NCI-H748 treated with DMSO at 0.1 percent for 48 hours (cell line): Measurements from ENCODE around the gene RNFT2.

Experiments
- DNase-seq: peaks from one replicate; lab custom pipeline; 2025; lab: John Stamatoyannopoulos, UW

Gene RNFT2

DNA sequence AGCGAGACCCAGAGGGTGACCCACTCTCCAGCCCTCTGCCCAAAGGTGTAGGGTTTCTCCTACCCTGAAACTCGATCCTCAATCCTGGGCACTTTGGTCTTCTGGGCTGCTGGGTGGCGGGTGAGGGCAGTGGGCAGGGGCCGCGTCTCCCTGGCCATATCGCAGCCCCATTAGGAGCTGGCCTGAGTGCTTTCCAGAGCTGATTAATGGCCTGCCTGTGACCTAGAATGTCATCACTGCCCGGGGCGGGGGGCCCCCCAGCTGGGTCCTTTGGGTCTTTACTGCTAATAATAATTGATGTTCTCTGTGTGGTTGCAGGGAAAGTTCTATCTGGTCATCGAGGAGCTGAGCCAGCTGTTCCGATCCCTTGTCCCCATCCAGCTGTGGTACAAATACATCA is 95.4 kb downstream of the RNFT2 start:
- DNase-seq, result no peak

DNA sequence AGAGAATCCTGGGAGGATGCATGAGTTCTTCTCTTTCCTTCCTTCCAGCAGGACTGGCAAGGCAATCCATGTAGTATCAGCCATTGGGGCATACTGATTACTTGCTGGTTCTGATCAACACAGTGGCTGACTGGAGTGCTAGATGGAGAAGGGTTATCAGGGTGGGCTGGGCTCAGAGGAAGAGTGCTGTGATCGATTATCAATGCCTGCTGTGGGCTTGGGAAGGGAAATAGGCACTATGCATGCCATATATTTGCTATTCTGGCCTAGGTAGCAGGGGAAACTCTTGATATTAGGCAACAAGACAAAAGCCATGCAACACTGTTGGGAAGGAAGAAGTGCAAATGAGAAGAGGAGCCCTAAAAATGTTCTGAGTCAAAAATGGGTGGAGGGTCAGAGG is 97.4 kb downstream of the RNFT2 start:
- no peak for DNase-seq

GRCh38 chr12:116837097-116837496 is 99.0 kb downstream of the RNFT2 start:
- DNase-seq, result no peak

- no peak for DNase-seq
Measured at GRCh38 chr12:116838365-116838764, 100.2 kb downstream of the RNFT2 start.

DNA sequence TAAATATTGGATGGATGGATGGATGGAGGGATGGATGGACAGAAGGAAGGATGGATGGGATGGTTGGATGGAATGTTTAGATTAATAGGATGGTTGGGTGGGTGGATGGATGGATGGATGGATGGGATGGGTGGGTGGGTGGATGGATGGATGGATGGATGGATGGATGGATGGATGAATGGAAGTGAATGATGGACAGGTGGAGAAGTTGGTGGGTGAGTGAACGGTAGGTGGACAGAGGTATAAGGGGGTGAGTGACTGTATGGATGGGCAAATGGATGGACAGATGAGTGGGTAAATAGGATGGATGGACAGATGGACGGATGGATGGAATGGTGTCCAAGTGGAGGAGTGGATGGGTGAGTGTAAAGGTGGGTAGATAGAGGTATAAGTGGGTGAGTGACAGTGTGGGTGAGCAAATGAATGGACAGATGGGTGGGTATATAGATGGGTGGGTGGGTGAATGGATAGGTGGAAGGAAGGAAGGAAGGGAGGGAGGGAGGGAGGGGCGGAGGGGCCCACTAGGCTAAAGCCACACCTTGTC is 101.2 kb downstream of the RNFT2 start:
- DNase-seq, result no peak

DNA sequence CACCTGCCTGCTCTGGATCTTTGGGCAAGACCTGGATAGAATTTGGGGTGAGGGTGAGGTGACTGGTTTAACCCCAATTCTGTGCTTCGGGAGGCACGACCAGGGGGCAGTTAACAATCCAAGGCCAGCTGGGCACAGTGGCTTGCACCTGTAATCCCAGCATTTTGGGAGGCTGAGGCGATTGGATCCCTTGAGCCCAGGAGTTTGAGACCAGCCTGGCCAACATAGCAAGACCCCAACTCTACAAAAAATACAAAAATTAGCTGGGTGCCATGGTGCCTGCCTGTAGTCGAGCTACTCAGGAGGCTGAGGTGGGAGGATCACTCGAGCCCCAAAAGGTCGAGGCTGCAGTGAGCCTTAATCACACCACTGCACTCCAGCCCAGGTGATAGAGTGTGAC is 105.0 kb downstream of the RNFT2 start:
- no peak for DNase-seq

DNA sequence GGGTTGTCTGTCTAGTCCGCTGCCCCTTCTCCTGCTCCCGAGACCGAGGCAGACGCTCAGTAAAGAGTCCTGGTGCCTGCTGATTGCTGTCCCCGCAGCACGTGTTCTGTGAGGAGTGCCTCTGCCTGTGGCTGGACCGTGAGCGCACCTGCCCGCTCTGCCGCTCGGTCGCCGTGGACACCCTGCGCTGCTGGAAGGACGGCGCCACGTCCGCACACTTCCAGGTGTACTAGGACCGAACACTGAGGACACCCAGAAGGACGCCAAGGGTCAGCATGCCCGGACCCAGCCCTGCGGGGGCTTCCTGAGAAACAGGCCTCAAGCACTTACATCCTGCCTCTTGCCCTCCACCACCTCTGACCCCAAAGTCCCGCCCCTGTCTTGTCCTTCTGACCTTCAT is 111.1 kb downstream of the RNFT2 start:
- DNase-seq, result no peak

DNA sequence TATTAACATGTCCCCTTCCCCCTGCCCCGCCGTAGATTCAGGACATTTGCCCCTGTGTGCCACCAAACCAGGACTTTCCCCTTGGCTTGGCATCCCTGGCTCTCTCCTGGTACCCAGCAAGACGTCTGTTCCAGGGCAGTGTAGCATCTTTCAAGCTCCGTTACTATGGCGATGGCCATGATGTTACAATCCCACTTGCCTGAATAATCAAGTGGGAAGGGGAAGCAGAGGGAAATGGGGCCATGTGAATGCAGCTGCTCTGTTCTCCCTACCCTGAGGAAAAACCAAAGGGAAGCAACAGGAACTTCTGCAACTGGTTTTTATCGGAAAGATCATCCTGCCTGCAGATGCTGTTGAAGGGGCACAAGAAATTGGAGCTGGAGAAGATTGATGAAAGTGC is 114.2 kb downstream of the RNFT2 start:
- DNase-seq, result no peak

GRCh38 chr12:116853507-116853906 is 115.4 kb downstream of the RNFT2 start:
- no peak for DNase-seq

- no peak for DNase-seq
Measured at GRCh38 chr12:116855744-116856470, 117.8 kb downstream of the RNFT2 start.

- DNase-seq, result no peak
Measured at GRCh38 chr12:116856729-116857128, 118.6 kb downstream of the RNFT2 start.

GRCh38 chr12:116859079-116859478 is 121.0 kb downstream of the RNFT2 start:
- DNase-seq, result no peak

DNA sequence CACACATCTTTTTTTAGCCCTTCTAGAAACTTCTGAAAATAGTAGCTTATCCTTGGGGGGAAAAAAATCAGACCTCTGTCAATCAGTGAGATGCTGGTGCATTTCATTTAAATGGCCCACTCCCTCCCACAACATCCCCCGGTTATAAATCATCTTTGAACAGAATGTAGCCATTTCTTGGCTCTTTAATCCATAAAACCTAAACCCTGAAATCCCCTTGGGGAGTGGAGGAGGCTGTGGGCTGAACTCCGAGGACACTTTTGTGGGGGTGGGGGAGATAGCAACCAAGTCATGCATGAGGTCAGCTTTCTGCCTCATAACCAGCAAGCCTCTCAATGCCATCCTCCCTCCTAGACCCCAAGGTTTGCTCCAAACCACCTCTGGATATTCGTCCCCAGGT is 122.1 kb downstream of the RNFT2 start:
- no peak for DNase-seq

- no peak for DNase-seq
Measured at GRCh38 chr12:116861320-116861719, 123.2 kb downstream of the RNFT2 start.

DNA sequence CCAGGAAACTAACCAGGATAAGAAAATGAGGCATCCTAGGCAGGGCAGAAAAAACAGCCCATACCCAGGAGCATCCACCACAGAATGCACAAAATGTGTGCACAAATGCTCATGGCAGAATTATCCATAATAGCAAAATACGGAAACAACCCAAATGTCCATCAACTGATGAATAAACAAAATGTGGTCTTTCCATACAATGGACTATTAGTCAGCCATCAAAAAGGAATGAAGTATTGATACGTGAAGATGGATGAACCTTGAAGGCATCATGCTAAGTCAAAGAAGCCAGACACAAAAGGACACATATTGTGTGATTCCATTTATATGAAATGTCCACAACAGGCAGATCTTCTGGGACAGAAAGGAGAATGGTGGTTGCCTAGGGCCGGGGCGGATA is 124.1 kb downstream of the RNFT2 start:
- no peak for DNase-seq

DNA sequence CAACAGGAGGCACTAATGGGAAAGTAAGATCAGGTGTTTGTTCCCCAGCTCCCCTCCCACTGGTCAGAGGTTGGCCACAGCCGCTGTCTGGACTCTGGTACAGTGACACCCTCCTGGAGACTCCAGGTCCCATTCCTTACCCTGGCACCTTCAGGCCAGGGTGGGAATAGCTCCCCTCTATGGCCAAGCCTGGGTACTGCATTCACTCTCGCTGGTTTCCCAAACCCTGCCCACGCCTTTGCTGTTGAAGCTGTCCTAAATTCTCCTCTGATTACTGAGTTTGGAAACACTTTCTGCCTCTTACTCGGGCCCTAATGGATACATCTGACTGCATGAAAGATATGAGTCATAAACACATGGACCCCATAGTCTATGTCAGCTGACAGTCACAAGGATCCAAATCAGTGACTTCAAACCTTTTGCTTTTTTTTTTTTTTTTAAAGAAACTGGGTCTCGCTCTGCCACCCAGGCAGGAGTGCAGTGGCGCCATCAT is 125.2 kb downstream of the RNFT2 start:
- DNase-seq, result no peak

DNA sequence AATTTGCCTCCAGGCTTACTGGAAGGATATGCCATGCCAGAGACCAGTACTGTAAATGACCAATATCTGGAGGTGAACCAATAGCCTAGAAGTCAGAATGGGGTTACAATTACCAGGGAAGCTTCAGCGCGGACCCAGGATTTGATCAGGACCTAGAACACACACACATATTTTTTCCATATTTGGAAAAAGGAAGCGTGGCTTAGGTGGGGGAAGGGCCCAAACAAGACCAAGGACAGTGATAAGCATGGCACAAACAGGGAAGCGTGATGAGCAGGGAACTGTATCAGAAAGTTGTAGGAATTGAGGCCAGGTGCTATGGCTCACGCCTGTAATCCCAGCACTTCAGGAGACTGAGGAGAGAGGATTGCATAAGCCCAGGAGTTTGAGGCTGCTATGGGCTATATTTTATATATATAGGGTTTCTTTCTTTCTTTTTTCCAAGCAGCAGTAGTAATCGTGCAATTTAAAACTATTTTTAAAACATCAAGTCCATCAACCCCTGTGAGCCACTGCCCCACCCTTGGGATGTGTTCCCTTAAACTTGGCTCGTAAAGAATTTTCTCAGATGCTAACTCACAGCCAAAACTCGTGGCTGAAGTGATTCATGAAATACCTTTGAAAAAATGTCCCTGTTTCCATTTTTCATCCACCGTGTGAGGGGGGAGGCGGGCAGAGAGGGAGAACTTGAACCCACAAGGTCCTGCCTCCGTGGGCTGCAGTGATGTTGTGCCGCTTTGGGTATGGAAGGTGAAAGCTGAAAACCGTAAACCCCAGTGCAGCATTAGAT is 126.5 kb downstream of the RNFT2 start:
- DNase-seq, result no peak

- no peak for DNase-seq
Measured at GRCh38 chr12:116867523-116867922, 129.4 kb downstream of the RNFT2 start.

DNA sequence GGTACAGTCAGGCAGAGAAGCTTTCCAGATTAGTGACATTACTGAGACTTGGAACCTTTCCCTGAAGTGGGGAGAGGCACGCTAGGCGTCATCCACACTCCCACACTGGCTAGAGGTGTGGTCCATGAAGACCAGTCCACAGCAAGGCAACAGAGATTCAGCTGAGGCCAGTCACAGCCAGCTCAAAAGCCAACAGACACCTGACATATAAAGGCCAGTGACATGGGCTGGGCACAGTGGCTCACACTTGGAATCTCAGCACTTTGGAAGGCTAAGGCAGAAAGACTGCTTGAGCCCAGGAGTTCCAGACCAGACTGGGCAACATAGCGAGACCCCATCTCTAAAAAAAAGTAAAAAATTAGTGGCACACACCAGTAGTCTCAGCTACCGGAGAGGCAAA is 132.2 kb downstream of the RNFT2 start:
- no peak for DNase-seq

DNA sequence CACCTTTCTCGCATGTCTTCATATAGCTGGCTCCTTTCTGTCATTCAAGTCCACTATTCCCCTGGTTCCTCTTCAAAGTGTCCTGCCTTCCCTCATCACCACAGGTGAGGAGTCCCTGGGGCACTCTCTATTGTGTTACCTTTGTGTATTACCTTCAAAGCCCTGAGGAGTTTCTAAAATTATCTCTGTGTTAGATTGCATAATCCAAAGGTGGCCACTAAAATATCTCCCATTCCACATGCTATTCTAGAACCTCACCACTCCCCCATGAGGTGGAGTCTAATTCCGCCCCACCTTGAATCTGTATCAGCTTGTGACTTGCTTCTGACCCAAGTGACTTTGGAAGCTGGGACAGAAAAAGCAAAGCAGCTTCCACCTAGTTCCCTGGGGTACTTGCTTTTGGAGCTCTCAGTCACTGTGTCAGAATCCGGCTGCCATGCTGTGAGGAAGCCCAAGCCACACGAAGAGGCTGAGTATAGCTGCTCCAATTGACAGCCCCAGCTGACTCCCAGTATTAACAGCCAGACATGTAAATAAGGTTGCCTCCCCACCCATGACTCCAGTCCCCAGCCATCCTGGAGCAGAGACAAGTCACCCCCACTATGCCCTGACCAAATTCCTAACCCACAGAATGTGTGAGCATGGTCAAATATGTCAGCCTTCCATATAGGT is 136.3 kb downstream of the RNFT2 start:
- DNase-seq, result no peak

- no peak for DNase-seq
Measured at GRCh38 chr12:116876151-116876869, 138.2 kb downstream of the RNFT2 start.
